GM12891 (cell line): ENCODE results near the gene DPP7.

Experiments
- PAX5 ChIP-seq: IDR thresholded peaks from 2 replicates; pipeline ENCODE4 v1.6.1; 2011; ENCODE audit warnings: low read length, moderate library complexity, mild to moderate bottlenecking; ENCODE audit not compliant: insufficient read depth, severe bottlenecking
- POLR2A ChIP-seq: IDR thresholded peaks from 2 replicates; pipeline ENCODE4 v1.6.1; 2011; ENCODE audit warnings: low read depth, low read length, control low read depth
- POLR2AphosphoS5 ChIP-seq: IDR thresholded peaks from 2 replicates; pipeline ENCODE4 v1.6.1; 2011; ENCODE audit warnings: low read depth, low read length, control low read depth
- POU2F2 ChIP-seq: IDR thresholded peaks from 2 replicates; pipeline ENCODE4 v1.6.1; 2011; ENCODE audit warnings: low read depth, mild to moderate bottlenecking, control low read depth, low read length, moderate library complexity
- SPI1 ChIP-seq: IDR thresholded peaks from 2 replicates; pipeline ENCODE4 v1.6.1; 2011; ENCODE audit warnings: low read depth, low read length, control low read depth
- TAF1 ChIP-seq: IDR thresholded peaks from 2 replicates; pipeline ENCODE4 v1.6.1; 2011; ENCODE audit warnings: low read depth, low read length, control low read depth

DNA sequence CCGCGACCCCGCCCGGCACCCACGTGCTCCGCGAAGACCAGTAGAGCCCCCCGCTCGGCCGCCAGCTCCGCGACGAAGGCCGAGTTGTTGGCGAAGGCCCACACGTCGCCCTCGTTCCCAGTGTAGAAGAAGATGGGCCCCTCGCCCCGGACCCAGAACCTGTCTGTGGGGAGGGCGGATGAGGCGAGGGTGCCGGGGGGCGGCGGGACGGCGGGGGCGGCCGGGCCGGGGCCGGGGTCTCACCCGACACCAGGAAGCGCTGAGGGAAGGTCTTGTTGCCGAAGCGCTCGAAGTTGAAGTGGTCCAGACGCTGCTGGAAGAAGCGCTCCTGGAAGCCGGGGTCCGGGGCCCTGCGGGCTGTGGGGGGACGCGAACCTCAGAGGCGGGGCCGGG, 317 bp downstream of the DPP7 start:
- TF ChIP-seq POLR2A (no peak), POLR2AphosphoS5 (no peak), TAF1 (no peak), SPI1 (no peak), PAX5 (no peak), POU2F2 (no peak)
